GM12878 (cell line): ENCODE results near the gene SCRN1. TPM values are rescaled to one million over a fixed set of nuclear protein-coding genes. Genes with fewer than 3 reads are reported as not detected.

Experiments used
- ATAC-seq: fragments of 200-7000 bp; cut with Tn5 transposase; 3 replicates; pipeline ENCODE4 v1.9.1; 2020; ENCODE audit warnings: mild to moderate bottlenecking, moderate library complexity
- BruUV-seq: library from RNA; stranded (reverse); fragments of 400-500 nt; replicated peaks from 2 replicates; lab custom pipeline; 2021; lab: Mats Ljungman, UMichigan
- CTCF ChIA-PET: fragments of 300-600 bp; sonication (Branson Sonifier 250); formaldehyde crosslinking; extraction: SDS; loops from one replicate; lab custom pipeline; 2021; ENCODE audit warnings: inconsistent platforms; lab: Yijun Ruan, JAX
- POLR2A ChIA-PET: fragments of 350-600 bp; formaldehyde crosslinking; extraction: SDS; loops from one replicate; lab custom pipeline; 2021; ENCODE audit warnings: inconsistent platforms; lab: Charles Lee
- RAD21 ChIA-PET: fragments of 300-600 bp; sonication (Branson Sonifier 250); formaldehyde crosslinking; loops from one replicate; lab custom pipeline; 2023; ENCODE audit warnings: antibody characterized with exemption; ENCODE audit not compliant: unreplicated experiment; lab: Charles Lee
- SMC1A ChIA-PET: fragments of 300-600 bp; sonication (Branson Sonifier 250); formaldehyde crosslinking; loops from one replicate; lab custom pipeline; 2023; ENCODE audit not compliant: unreplicated experiment, uncharacterized antibody; lab: Charles Lee
- DNase-seq: peaks from one replicate; pipeline ENCODE4 v3.0.0-alpha.2; 2011; ENCODE audit warnings: low read depth, low spot score
- FAIRE-seq: peaks from 3 replicates; lab custom pipeline; 2011; peaks lifted over from hg19 to GRCh38; lab: Jason Lieb, UNC
- H2AFZ ChIP-seq: 2 replicates; pipeline ENCODE4 v1.6.0; 2011; ENCODE audit warnings: low read depth, low read length, control low read depth; ENCODE audit not compliant: control insufficient read depth
- H3K27ac ChIP-seq: 2 replicates; pipeline ENCODE4 v1.5.1; 2011; ENCODE audit warnings: control low read depth; ENCODE audit not compliant: control insufficient read depth, insufficient read depth
- H3K27me3 ChIP-seq, 2 experiments: replicated peaks in 1 of 2; 2 replicates each; pipeline versions ENCODE4 v1.6.0 to v1.6.1; 2011; ENCODE audit warnings: low read length in 1 of 2; ENCODE audit not compliant: control insufficient read depth in 2 of 2, insufficient read depth in 2 of 2
- H3K36me3 ChIP-seq, 2 experiments: 2 replicates each; pipeline ENCODE4 v1.5.1; 2011; ENCODE audit warnings: low read length in 1 of 2; ENCODE audit not compliant: control insufficient read depth in 2 of 2, insufficient read depth in 2 of 2
- H3K4me1 ChIP-seq: 2 replicates; pipeline ENCODE4 v1.6.1; 2011; ENCODE audit warnings: mild to moderate bottlenecking, low read length, moderate library complexity, mixed read lengths; ENCODE audit not compliant: control insufficient read depth, insufficient read depth
- H3K4me2 ChIP-seq: 2 replicates; pipeline ENCODE4 v1.6.0; 2011; ENCODE audit warnings: control low read depth; ENCODE audit not compliant: control insufficient read depth, insufficient read depth
- H3K4me3 ChIP-seq: fragments of 200-600 bp; sonication (generic); 2 replicates; pipeline ENCODE4 v1.5.1; 2016
- H3K79me2 ChIP-seq: 2 replicates; pipeline ENCODE4 v1.6.0; 2011; ENCODE audit warnings: low read length; ENCODE audit not compliant: control insufficient read depth, insufficient read depth
- H3K9ac ChIP-seq: 2 replicates; pipeline ENCODE4 v1.8.0; 2011; ENCODE audit warnings: low read length, control low read depth, mixed read lengths; ENCODE audit not compliant: control insufficient read depth, insufficient read depth
- H3K9me3 ChIP-seq: replicated peaks from 3 replicates; pipeline ENCODE4 v1.5.1; 2011; ENCODE audit warnings: mild to moderate bottlenecking, low read length; ENCODE audit not compliant: control insufficient read depth, insufficient read depth
- H4K20me1 ChIP-seq: 2 replicates; pipeline ENCODE4 v1.6.0; 2011; ENCODE audit not compliant: control insufficient read depth, insufficient read depth
- CBFB ChIP-seq: IDR thresholded peaks from 2 replicates; pipeline ENCODE4 v1.6.1; 2016; ENCODE audit warnings: antibody characterized with exemption, low read depth
- CBX5 ChIP-seq: sonication (generic); IDR thresholded peaks from 2 replicates; pipeline ENCODE4 v1.6.1; 2016; ENCODE audit warnings: low read depth, moderate library complexity, mild to moderate bottlenecking, inconsistent platforms
- CREM ChIP-seq: IDR thresholded peaks from 2 replicates; pipeline ENCODE4 v1.6.1; 2014; ENCODE audit warnings: antibody characterized with exemption, low read depth
- FOS ChIP-seq: IDR thresholded peaks from 3 replicates; pipeline ENCODE4 v1.6.1; 2011; ENCODE audit warnings: borderline replicate concordance; ENCODE audit not compliant: insufficient read length; ENCODE audit errors: extremely low read depth
- FOXK2 ChIP-seq: fragments of 450-650 bp; IDR thresholded peaks from 2 replicates; pipeline ENCODE4 v1.6.1; 2017; ENCODE audit warnings: mild to moderate bottlenecking, moderate library complexity
- HDAC2 ChIP-seq: fragments of 200-600 bp; sonication (generic); IDR thresholded peaks from 2 replicates; pipeline ENCODE4 v1.6.1; 2017
- NFYA ChIP-seq: IDR thresholded peaks from 2 replicates; pipeline ENCODE4 v1.6.1; 2011; ENCODE audit warnings: low read depth, mild to moderate bottlenecking, low read length, improper control_type of control experiment, borderline replicate concordance
- POU2F2 ChIP-seq: IDR thresholded peaks from 3 replicates; pipeline ENCODE4 v1.6.1; 2011; ENCODE audit warnings: low read depth, mild to moderate bottlenecking, low read length, borderline replicate concordance
- RELA ChIP-seq: fragments of 450-650 bp; IDR thresholded peaks from 2 replicates; pipeline ENCODE4 v1.8.0; 2014; ENCODE audit warnings: borderline replicate concordance; ENCODE audit not compliant: partially characterized antibody
- SMARCA5 ChIP-seq: fragments of 450-650 bp; IDR thresholded peaks from 2 replicates; pipeline ENCODE4 v1.6.1; 2017; ENCODE audit warnings: mild to moderate bottlenecking
- WGBS: methylation state at CpG from one replicate; pipeline ENCODE4 v1.1.6; 2016; ENCODE audit warnings: low lambda C conversion rate; ENCODE audit not compliant: insufficient replicate concordance, insufficient coverage; ENCODE audit errors: missing lambda C conversion rate; 5-methylcytosine and 5-hydroxymethylcytosine counted together
- in situ Hi-C: fragments of 300-500 bp; cut with MboI; formaldehyde crosslinking; loops from 9 replicates; pipeline ENCODE4 v1.14.3; 2018; ENCODE audit warnings: mixed read lengths
- intact Hi-C: fragments of 100-400 bp; cut with micrococcal nuclease; formaldehyde crosslinking; loops from one replicate; pipeline ENCODE4 v1.14.2; 2022; ENCODE audit not compliant: unreplicated experiment
- polyA plus RNA-seq, 11 experiments: library from polyadenylated mRNA; depleted of rRNA in 4 of 11; unstranded in 6 of 11; stranded (reverse) in 5 of 11; fragments of >200 nt; fragmentation: Nextera tagmentation in 4 of 11; fragmentation: Illumina TruSeq in 1 of 11; extraction: Ambion mirVana in 4 of 11; extraction: Trizol in 1 of 11; gene quantifications; 1 replicate in 1 of 11; 2 replicates in 10 of 11; pipeline versions ENCODE4 v1.2.1 to v1.2.3, GENCODE V29; 2011 to 2016; ENCODE audit warnings: inconsistent platforms in 2 of 11, missing spikeins in 2 of 11, low read depth in 1 of 11
- total RNA-seq, 4 experiments: library from RNA; depleted of rRNA in 3 of 4; stranded (reverse); fragments of >200 nt in 3 of 4; fragmentation: Illumina TruSeq in 1 of 4; extraction: Trizol in 1 of 4; gene quantifications; 2 replicates each; pipeline versions ENCODE4 v1.2.1 to v1.2.3, GENCODE V29; 2013 to 2021
- TF ChIP-seq, protein P1 (sequence below): IDR thresholded peaks from 2 replicates; pipeline ENCODE4 v1.6.1; 2011; ENCODE audit warnings: borderline replicate concordance, low read depth, mild to moderate bottlenecking, moderate library complexity, low read length; ENCODE audit not compliant: insufficient read depth, poor library complexity, severe bottlenecking
- TF ChIP-seq, protein P2 (sequence below): fragments of 150-350 bp; IDR thresholded peaks from 2 replicates; pipeline ENCODE4 v1.6.1; 2016; ENCODE audit warnings: low read depth, low read length
- TF ChIP-seq, protein P3 (sequence below): fragments of 450-650 bp; formaldehyde crosslinking; IDR thresholded peaks from 2 replicates; pipeline ENCODE4 v1.4.0; 2022; ENCODE audit warnings: mild to moderate bottlenecking, moderate library complexity

Gene SCRN1
- total and polyA plus RNA-seq, 10 of the 15 experiments (the other 5 are each of a cell fraction or from before 2014, with no cell fraction given): 11.1 to 67.6 (median 41.7) TPM

DNA sequence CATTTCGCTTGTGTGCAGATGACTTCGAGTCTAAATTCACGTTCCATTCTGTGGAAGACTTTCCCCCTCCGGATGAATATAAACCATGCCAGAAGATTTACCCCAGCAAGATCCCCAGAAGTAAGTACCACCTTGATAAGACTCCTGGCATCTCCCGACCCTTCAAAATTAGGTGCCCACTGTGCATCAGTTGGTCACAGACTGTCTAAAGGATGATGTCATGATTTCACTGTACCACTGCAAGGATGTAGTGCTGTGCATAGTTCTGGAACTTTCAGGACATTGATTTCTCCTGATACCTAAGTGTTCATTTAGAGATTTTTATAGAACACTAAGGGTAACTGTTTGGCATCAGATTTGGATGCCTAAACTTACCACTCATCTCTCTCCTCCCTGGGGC, 100.3 kb downstream of the SCRN1 start (continued):
- TF ChIP-seq, protein P1, sequence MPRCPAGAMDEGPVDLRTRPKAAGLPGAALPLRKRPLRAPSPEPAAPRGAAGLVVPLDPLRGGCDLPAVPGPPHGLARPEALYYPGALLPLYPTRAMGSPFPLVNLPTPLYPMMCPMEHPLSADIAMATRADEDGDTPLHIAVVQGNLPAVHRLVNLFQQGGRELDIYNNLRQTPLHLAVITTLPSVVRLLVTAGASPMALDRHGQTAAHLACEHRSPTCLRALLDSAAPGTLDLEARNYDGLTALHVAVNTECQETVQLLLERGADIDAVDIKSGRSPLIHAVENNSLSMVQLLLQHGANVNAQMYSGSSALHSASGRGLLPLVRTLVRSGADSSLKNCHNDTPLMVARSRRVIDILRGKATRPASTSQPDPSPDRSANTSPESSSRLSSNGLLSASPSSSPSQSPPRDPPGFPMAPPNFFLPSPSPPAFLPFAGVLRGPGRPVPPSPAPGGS: no peak
- TF ChIP-seq, protein P2, sequence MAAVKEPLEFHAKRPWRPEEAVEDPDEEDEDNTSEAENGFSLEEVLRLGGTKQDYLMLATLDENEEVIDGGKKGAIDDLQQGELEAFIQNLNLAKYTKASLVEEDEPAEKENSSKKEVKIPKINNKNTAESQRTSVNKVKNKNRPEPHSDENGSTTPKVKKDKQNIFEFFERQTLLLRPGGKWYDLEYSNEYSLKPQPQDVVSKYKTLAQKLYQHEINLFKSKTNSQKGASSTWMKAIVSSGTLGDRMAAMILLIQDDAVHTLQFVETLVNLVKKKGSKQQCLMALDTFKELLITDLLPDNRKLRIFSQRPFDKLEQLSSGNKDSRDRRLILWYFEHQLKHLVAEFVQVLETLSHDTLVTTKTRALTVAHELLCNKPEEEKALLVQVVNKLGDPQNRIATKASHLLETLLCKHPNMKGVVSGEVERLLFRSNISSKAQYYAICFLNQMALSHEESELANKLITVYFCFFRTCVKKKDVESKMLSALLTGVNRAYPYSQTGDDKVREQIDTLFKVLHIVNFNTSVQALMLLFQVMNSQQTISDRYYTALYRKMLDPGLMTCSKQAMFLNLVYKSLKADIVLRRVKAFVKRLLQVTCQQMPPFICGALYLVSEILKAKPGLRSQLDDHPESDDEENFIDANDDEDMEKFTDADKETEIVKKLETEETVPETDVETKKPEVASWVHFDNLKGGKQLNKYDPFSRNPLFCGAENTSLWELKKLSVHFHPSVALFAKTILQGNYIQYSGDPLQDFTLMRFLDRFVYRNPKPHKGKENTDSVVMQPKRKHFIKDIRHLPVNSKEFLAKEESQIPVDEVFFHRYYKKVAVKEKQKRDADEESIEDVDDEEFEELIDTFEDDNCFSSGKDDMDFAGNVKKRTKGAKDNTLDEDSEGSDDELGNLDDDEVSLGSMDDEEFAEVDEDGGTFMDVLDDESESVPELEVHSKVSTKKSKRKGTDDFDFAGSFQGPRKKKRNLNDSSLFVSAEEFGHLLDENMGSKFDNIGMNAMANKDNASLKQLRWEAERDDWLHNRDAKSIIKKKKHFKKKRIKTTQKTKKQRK: no peak
- TF ChIP-seq CBX5: no peak

DNA sequence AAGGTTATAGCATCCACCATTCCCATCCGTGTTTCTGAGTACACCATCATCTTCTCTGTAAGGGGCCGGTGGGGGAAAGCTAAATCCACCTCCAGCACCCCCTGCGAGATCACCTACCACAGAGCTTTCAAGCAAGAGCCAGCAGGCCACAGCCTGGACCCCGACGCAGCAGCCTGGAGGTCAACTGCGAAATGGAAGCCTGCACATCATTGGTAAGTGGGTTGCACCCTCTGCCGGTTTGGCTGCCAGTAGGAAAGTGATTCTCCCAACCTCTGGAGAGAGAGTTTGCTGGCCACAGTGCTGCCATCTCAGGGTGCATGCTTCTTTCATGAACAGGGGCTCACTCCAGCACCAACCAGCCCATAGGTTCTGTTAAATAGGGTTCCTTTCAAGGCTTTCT, 101.6 kb downstream of the SCRN1 start:
- Histone ChIP-seq H3K4me2 (no peak overlapping the region), H3K4me3 (no peak overlapping the region), H4K20me1 (no peaks in the 10 kb centered on the region), H3K79me2 (no peaks in the 10 kb centered on the region), H3K27me3 (no peaks in the 10 kb centered on the region), H3K27ac (no peak overlapping the region), H3K9ac (no peak overlapping the region), H3K9me3 (no peaks in the 10 kb centered on the region), H3K36me3 (no peaks in the 10 kb centered on the region), H3K4me1 (no peaks in the 10 kb centered on the region), H2AFZ (no peak overlapping the region)
- no peak for TF ChIP-seq SMARCA5
- no peak for TF ChIP-seq FOS
- no peak for TF ChIP-seq RELA
- TF ChIP-seq NFYA: no peak
- TF ChIP-seq CREM: no peak
- TF ChIP-seq, protein P3, sequence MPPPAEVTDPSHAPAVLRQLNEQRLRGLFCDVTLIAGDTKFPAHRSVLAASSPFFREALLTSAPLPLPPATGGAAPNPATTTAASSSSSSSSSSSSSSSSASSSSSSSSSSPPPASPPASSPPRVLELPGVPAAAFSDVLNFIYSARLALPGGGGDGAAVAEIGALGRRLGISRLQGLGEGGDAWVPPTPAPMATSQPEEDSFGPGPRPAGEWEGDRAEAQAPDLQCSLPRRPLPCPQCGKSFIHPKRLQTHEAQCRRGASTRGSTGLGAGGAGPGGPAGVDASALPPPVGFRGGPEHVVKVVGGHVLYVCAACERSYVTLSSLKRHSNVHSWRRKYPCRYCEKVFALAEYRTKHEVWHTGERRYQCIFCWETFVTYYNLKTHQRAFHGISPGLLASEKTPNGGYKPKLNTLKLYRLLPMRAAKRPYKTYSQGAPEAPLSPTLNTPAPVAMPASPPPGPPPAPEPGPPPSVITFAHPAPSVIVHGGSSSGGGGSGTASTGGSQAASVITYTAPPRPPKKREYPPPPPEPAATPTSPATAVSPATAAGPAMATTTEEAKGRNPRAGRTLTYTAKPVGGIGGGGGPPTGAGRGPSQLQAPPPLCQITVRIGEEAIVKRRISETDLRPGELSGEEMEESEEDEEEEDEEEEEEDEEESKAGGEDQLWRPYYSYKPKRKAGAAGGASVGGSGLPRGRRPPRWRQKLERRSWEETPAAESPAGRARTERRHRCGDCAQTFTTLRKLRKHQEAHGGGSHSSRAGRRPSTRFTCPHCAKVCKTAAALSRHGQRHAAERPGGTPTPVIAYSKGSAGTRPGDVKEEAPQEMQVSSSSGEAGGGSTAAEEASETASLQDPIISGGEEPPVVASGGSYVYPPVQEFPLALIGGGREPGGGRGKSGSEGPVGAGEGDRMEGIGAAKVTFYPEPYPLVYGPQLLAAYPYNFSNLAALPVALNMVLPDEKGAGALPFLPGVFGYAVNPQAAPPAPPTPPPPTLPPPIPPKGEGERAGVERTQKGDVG (CRISPR knock-in tag): no peak
- TF ChIP-seq POU2F2: no peak
- TF ChIP-seq CBFB: no peak
- TF ChIP-seq HDAC2: no peak
- TF ChIP-seq FOXK2: no peak
- SMC1A ChIA-PET: no interaction called here
- intact Hi-C loops (no loop called here), in situ Hi-C loops (no loop called here)
- no TSS peak for BruUV-seq
- CTCF ChIA-PET: no interaction called here
- 25% methylated on average over 7 of the region's 7 CpGs for WGBS
- no peak for DNase-seq
- FAIRE-seq: no peak
- no peak for ATAC-seq
- POLR2A ChIA-PET: no interaction called here
- RAD21 ChIA-PET: no interaction called here
